GM23248 (cell line): ENCODE data around the gene CANT1.

Experiments
- EZH2 ChIP-seq: fragments of 200-600 bp; sonication (generic); IDR thresholded peaks from 2 replicates; pipeline ENCODE4 v1.6.1; 2018; ENCODE audit warnings: antibody characterized with exemption, mild to moderate bottlenecking; ENCODE audit not compliant: insufficient read depth, poor library complexity, severe bottlenecking
- EZH2phosphoT487 ChIP-seq: fragments of 200-600 bp; sonication (generic); IDR thresholded peaks from 2 replicates; pipeline ENCODE4 v1.6.1; 2018; ENCODE audit warnings: antibody characterized with exemption, moderate library complexity, mild to moderate bottlenecking, low read depth; ENCODE audit not compliant: insufficient read depth

- TF ChIP-seq EZH2 (no peak), EZH2phosphoT487 (no peak)
Measured at GRCh38 chr17:79029327-79030009, 19.9 kb upstream of the CANT1 start.
